OCI-LY1 (cell line): ENCODE measurements around the gene ABCC9.

Experiments
- H2AFZ ChIP-seq: fragments of 200-600 bp; sonication (generic), shearing (Covaris generic); 2 replicates; pipeline ENCODE4 v1.6.0; 2014; ENCODE audit warnings: antibody characterized with exemption, mild to moderate bottlenecking, low read length
- H3F3A ChIP-seq: fragments of 200-600 bp; sonication (generic), shearing (Covaris generic); 2 replicates; pipeline ENCODE4 v1.6.0; 2014; ENCODE audit warnings: mild to moderate bottlenecking, antibody characterized with exemption, low read length, moderate library complexity; ENCODE audit not compliant: insufficient read depth
- H3K27ac ChIP-seq: fragments of 200-600 bp; sonication (generic); 2 replicates; pipeline ENCODE4 v1.5.1; 2014; ENCODE audit warnings: low read length, mixed run types, mild to moderate bottlenecking, low read depth; ENCODE audit not compliant: poor library complexity, severe bottlenecking
- H3K27me3 ChIP-seq: fragments of 200-600 bp; sonication (generic); 2 replicates; pipeline ENCODE4 v1.6.0; 2014; ENCODE audit warnings: antibody characterized with exemption, mild to moderate bottlenecking, low read length, moderate library complexity; ENCODE audit not compliant: insufficient read depth
- H3K36me3 ChIP-seq: fragments of 200-600 bp; sonication (generic); 2 replicates; pipeline ENCODE4 v1.6.1; 2014; ENCODE audit warnings: mild to moderate bottlenecking, antibody characterized with exemption, low read length, moderate library complexity, mixed read lengths; ENCODE audit not compliant: insufficient read depth
- H3K4me1 ChIP-seq: fragments of 200-600 bp; sonication (generic); 2 replicates; pipeline ENCODE4 v1.5.1; 2014; ENCODE audit warnings: mild to moderate bottlenecking, low read length, moderate library complexity; ENCODE audit not compliant: insufficient read depth, severe bottlenecking
- H3K4me2 ChIP-seq: fragments of 200-600 bp; sonication (generic), shearing (Covaris generic); 2 replicates; pipeline ENCODE4 v1.6.1; 2014; ENCODE audit warnings: low read length
- H3K4me3 ChIP-seq: fragments of 200-600 bp; sonication (generic); 2 replicates; pipeline ENCODE4 v1.5.1; 2014; ENCODE audit warnings: low read length, low read depth, mild to moderate bottlenecking, mixed read lengths; ENCODE audit not compliant: poor library complexity, severe bottlenecking
- H3K79me2 ChIP-seq: fragments of 200-600 bp; shearing (Covaris generic); 2 replicates; pipeline ENCODE4 v1.6.1; 2016; ENCODE audit warnings: mixed run types, low read length, mixed read lengths; ENCODE audit not compliant: insufficient read depth
- H3K9ac ChIP-seq: fragments of 200-600 bp; sonication (generic), shearing (Covaris generic); 2 replicates; pipeline ENCODE4 v1.6.1; 2014; ENCODE audit warnings: mild to moderate bottlenecking, low read length, mixed read lengths
- H3K9me2 ChIP-seq: fragments of 200-600 bp; sonication (generic), shearing (Covaris generic); 2 replicates; pipeline ENCODE4 v1.6.1; 2014; ENCODE audit warnings: low read depth, mild to moderate bottlenecking, low read length, mixed read lengths
- H3K9me3 ChIP-seq: fragments of 200-600 bp; shearing (Covaris generic); 2 replicates; pipeline ENCODE4 v1.6.1; 2014; ENCODE audit warnings: low read length, mixed read lengths
- H4K20me1 ChIP-seq: fragments of 200-600 bp; sonication (generic), shearing (Covaris generic); 2 replicates; pipeline ENCODE4 v1.6.0; 2016; ENCODE audit warnings: mild to moderate bottlenecking, low read length; ENCODE audit not compliant: insufficient read depth
- CTCF ChIP-seq: fragments of 200-600 bp; sonication (generic), shearing (Covaris generic); IDR thresholded peaks from 2 replicates; pipeline ENCODE4 v1.5.1; 2017; ENCODE audit warnings: mild to moderate bottlenecking, antibody characterized with exemption, low read length, moderate library complexity, mixed read lengths
- EZH2 ChIP-seq: fragments of 200-600 bp; sonication (generic), shearing (Covaris generic); IDR thresholded peaks from 2 replicates; pipeline ENCODE4 v1.8.0; 2017; ENCODE audit warnings: borderline replicate concordance, mixed run types, mild to moderate bottlenecking, antibody characterized with exemption, low read length, moderate library complexity, mixed read lengths

The ABCC9 gene

GRCh38 chr12:21962821-21963220 is 21.6 kb upstream of the ABCC9 start:
- Histone ChIP-seq H3K9me2 (no peaks in the 10 kb centered on the region), H3K27me3 (no peaks in the 10 kb centered on the region), H3F3A (no peaks in the 10 kb centered on the region), H3K4me1 (no peaks in the 10 kb centered on the region), H3K4me2 (no peak overlapping the region), H3K27ac (no peak overlapping the region), H4K20me1 (no peaks in the 10 kb centered on the region), H3K9me3 (no peaks in the 10 kb centered on the region), H2AFZ (no peak overlapping the region), H3K4me3 (no peak overlapping the region), H3K9ac (no peak overlapping the region), H3K36me3 (no peaks in the 10 kb centered on the region), H3K79me2 (no peaks in the 10 kb centered on the region)
- TF ChIP-seq EZH2 = no peak
- no peak for TF ChIP-seq CTCF

DNA sequence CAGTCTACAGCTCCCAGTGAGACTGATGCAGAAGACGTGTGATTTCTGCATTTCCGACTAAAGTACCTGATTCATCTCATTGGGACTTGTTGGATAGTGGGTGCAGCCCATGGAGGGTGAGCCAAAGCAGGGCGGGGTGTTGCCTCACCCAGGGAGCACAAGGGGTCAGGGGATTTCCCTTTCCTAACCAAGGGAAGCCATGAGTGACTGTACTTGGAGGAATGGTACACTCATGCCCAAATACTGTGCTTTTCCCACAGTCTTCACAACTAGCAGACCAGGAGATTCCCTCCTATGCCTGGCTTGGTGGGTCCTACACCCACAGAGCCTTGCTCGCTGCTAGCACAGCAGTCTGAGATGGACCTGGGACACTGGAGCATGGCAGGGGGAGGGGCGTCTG is 21.0 kb upstream of the ABCC9 start:
- H2AFZ ChIP-seq = no peak overlapping the region
- H3K9me2 ChIP-seq = no peaks in the 10 kb centered on the region
- H3K79me2 ChIP-seq = no peaks in the 10 kb centered on the region
- H3K9me3 ChIP-seq = no peaks in the 10 kb centered on the region
- H4K20me1 ChIP-seq = no peaks in the 10 kb centered on the region
- H3K4me2 ChIP-seq = no peak overlapping the region
- no peak overlapping the region for H3K9ac ChIP-seq
- H3K27me3 ChIP-seq = no peaks in the 10 kb centered on the region
- no peaks in the 10 kb centered on the region for H3F3A ChIP-seq
- no peak overlapping the region for H3K27ac ChIP-seq
- no peak for TF ChIP-seq EZH2
- no peak for TF ChIP-seq CTCF
- H3K4me3 ChIP-seq = no peak overlapping the region
- H3K4me1 ChIP-seq = no peaks in the 10 kb centered on the region
- no peaks in the 10 kb centered on the region for H3K36me3 ChIP-seq

- H3F3A ChIP-seq = no peaks in the 10 kb centered on the region
- no peak overlapping the region for H3K4me3 ChIP-seq
- TF ChIP-seq CTCF (no peak), EZH2 (no peak)
- no peaks in the 10 kb centered on the region for H3K27me3 ChIP-seq
- H3K27ac ChIP-seq = no peak overlapping the region
- H2AFZ ChIP-seq = no peak overlapping the region
- no peaks in the 10 kb centered on the region for H3K4me1 ChIP-seq
- no peaks in the 10 kb centered on the region for H4K20me1 ChIP-seq
- H3K9me3 ChIP-seq = no peaks in the 10 kb centered on the region; the same call in 1 of the 2 replicates
- H3K79me2 ChIP-seq = no peaks in the 10 kb centered on the region
- no peak overlapping the region for H3K9ac ChIP-seq
- H3K36me3 ChIP-seq = no peaks in the 10 kb centered on the region
- H3K4me2 ChIP-seq = no peak overlapping the region
- no peaks in the 10 kb centered on the region for H3K9me2 ChIP-seq
These were observed 9.4 kb upstream of the ABCC9 start for GRCh38 chr12:21950649-21951048.
